NCI-H1694 treated with DMSO at 0.1 percent for 48 hours (cell line): Measurements from ENCODE around the gene FLACC1.
A peak's percentile ranks its signal among the peaks of the same experiment; 100 is the strongest.
"Not testable (repeated sequence)": the region's sequence is repeated elsewhere in the genome, so short reads cannot be mapped to it uniquely, and the experiment has no call there.

Experiments
- DNase-seq: peaks from one replicate; lab custom pipeline; 2025; lab: John Stamatoyannopoulos, UW

Gene FLACC1

GRCh38 chr2:201357221-201357620 is at the start of gene FLACC1:
Gene FLACC1 (minus strand): TSS chr2:201357345. CDS start chr2:201351404, 5,941 bp downstream.
- DNase-seq = no peak

GRCh38 chr2:201406077-201406662 is 49.0 kb upstream of the FLACC1 start:
- peak; percentile 34 for DNase-seq

DNA sequence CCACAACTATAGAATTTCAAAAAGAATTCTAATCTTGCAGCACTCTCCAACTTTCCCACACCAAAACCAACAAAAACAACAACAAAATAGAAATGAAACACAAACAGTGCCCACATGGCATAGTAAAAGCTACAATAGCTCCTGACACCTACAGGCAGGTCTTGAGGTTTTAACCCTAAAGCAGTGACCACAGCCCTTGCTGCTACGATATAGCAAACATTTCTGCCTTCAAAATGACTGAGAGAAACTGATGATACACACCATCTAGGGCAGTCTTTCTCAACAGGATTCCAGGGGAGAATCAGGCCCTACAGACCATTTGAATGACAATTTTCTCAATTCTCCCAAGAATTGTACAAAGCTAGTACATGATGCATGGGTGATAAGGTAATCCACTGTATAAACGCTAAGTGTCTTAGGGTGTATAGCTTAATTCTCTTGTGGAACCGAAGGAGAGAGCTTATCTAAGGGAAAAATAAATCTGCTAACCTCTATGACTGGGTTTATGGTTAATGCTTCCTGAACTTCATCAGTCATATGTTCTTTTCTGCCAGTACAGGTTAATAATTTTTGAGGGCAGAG is 47.6 kb upstream of the FLACC1 start:
- DNase-seq = no peak

- DNase-seq = no peak
Observed at GRCh38 chr2:201403880-201404279, 46.7 kb upstream of the FLACC1 start.

GRCh38 chr2:201402651-201403562 is 45.8 kb upstream of the FLACC1 start:
- DNase-seq = no peak

DNA sequence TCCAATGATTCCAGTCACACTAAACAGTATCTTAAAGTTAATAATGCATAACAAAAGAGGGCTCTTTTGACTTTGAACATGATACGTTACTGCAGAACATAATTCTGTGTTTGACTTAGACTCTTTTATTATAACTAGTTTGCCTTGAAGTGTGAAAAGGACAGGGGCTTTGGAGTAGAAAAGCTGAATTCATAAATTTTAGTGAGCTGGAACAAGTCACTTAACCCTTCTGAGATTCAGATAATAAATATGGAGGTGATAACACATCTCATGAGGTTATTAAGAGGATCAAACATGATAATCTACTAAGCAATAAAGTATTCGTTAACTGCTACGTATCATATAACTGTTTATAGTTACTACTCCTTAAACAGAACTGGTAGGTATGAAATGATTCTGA is 44.7 kb upstream of the FLACC1 start:
- no peak for DNase-seq

DNA sequence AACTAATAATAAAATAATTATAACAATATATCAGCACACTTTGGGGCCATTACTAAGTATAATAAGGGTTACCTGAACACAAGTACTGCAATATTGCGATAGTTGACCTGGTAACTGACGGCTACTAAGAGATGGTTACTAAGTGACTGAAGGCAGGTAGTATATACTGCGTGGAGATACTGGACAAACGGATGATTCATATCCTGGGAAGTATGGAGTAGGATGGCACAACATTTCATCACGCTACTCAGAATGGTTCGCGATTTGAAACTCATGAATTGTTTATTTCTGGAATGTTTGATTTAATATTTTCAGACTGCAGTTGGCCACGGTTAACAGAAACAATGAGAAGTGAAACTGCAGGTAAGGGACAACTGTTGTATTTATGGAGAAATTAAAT is 39.5 kb upstream of the FLACC1 start:
- no peak for DNase-seq

- no peak for DNase-seq
Observed at GRCh38 chr2:201383136-201383535, 26.0 kb upstream of the FLACC1 start.

DNA sequence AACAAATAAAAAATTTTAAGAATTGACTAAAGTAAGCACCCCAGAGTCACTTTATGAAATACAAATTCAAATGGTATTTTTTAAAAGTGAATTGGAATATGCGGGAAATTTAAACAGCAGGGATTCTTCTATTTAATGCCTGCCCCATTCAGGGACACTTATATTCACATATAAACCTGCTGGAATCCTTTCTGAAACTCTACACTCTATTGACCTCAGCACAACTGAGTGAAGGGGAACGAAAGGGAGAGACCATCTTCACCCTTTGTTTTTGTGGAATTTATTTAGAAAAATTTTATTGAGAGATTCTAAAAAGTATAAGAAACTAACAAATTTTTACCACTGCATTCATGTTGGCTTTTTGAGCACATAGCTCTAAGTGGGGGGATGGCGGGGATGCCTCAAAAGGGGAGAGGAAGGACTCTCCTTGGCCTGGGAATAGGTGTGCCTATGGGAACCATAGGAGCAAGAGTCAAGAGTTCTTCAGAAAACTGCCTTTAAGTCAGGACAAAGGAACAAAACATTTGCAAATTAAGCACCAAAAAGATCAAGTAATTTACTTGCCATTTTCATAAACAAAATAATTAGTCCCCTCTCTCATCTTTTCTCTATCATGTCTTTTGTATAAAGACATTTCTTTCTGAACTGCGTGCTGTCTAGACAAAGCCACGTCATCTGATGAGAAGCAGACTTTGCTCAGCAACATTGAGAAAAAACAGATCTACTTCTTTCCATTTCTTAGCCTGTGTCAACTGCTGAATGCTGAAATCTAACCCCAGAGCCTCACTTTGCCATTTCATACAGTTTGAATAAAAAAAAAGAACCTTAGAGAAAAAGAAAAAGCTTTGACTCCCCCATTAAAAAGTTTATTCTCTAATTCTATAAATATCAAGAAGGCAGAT is 21.6 kb upstream of the FLACC1 start:
- no peak for DNase-seq

DNA sequence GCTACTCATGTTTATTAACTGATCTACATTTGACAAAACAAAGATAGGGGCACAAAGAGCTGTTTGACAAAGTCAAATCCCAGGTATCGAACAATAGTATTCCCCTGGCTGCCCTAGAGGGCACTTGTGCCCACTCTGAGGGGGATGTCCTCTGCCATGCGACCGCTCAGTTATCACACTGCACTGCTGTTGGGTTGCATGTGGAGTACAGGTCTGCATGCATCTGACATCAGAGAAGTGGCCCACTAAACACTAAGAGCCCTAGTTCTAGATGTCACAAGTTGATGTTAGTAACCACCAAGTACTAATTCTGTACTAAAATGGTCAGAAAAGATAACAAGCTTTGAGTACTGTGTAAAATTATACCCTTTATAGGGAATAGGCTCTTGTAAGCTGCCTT is 20.1 kb upstream of the FLACC1 start:
- DNase-seq = no peak

GRCh38 chr2:201369775-201370174 is 12.6 kb upstream of the FLACC1 start:
- DNase-seq = no peak

DNA sequence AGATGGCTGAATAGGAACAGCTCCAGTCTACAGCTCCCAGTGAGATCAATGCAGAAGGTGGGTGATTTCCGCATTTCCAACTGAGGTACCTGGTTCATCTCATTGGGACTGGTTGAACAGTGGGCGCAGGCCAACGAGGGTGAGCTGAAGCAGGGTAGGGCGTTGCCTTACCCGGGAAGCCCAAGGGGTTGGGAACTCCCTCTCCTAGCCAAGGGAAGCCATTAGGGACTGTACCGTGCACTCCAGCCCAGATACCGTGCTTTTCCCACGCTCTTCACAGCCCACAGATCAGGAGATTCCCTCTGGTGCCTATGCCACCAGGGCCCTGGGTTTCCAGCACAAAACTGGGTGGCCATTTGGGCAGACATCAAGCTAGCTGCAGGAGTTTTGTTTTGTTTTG is 12.2 kb upstream of the FLACC1 start:
- DNase-seq = not testable (repeated sequence)

DNA sequence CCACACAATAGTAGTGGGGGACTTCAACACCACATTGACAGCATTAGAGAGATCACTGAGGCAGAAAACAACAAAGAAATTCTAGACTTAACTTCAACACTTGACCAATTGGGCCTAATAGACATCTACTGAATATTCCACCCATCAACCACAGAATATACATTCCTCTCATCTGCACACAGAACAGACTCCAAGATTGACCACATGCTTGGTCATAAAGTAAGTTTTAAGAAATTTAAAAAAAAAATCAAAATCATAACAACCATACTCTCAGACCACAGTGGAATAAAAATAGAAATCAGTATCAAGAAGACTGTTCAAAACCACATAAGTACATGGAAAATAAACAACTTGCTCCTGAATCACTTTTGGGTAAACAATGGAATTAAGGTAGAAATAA is 9.0 kb upstream of the FLACC1 start:
- DNase-seq = no peak

DNA sequence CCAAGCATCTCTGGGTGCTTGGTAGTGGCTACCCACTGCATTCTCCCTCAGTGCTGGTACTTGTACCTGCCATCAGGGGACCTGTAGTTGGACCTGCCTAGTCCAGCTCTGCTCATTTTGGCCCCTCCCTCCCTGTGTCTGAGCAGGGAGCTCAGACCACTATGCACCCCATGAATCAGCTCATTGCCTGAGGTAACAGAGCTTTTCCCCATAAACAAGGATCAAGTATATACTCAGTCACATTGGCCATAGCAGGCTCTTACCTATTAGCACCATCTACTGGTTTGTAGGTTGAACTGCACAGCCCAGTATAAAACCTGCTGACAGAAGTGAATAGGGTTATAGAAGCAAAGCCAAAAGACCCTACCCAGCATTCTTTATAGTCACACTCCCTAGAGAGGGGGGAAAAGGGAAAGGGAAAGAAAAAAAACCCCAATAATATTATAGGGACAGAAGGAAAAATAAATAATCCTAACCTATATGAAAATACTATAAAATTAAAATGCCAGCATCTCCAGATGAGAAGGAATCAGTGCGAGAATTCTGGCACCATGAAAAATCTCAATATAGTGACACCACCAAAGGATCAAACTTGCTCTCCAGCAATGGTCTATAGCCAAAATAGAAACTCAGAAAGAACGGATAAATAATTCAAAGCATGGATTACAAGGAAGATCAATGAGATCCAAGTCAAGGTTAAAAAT is 6.9 kb upstream of the FLACC1 start:
- DNase-seq = peak; percentile 66

GRCh38 chr2:201362396-201362795 is 5.3 kb upstream of the FLACC1 start:
- no peak for DNase-seq

DNA sequence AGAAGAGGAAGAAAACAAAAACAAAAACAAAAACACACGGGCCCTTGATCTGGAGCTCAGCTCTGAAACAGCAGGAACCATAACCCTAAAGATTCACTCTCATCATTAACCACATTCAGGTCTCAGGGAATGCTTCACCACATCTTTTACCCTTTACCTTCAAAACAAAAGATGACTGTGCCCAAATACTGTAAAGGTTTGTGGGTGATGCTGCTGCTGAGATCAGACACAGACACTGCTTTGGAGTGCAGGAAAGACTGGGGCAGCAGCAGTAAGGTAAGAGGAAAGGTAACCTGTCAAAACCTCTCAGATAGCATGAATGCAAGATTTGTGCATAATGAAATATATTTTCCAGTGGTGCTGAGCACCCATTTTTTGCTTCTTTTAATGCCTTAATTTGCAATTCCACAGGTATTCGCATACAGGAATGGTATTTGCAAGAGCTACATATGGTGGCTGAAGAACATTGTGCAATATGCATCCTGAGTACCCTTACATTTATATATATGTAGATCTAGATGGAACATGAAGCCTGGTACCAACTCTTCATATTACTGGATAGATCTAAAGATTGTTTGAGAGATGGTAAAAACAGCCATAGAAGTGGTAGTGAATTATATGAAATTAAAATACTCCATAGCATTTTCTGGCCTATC is 4.1 kb upstream of the FLACC1 start:
- DNase-seq = no peak

- no peak for DNase-seq
Observed at GRCh38 chr2:201360256-201360655, 3.1 kb upstream of the FLACC1 start.

- no peak for DNase-seq
Observed at GRCh38 chr2:201358684-201359083, 1.5 kb upstream of the FLACC1 start.

GRCh38 chr2:201353116-201353515 is 4.0 kb downstream of the FLACC1 start:
- no peak for DNase-seq

GRCh38 chr2:201350879-201351278 is 6.3 kb downstream of the FLACC1 start:
- DNase-seq = no peak

GRCh38 chr2:201349601-201350000 is 7.5 kb downstream of the FLACC1 start:
- DNase-seq = no peak
